Measurements from ENCODE around the gene NFE2L3. TPM values are rescaled to one million over a fixed set of nuclear protein-coding genes. Genes with fewer than 3 reads are reported as not detected.
A peak's percentile ranks its signal among the peaks of the same experiment; 100 is the strongest.
"Not testable (repeated sequence)": the region's sequence is repeated elsewhere in the genome, so short reads cannot be mapped to it uniquely, and the experiment has no call there.

Gene NFE2L3
- total RNA-seq, 1 donor from 2014 or later: 4.8 TPM

- DNase-seq (no peak), ATAC-seq (no peak)
- Histone ChIP-seq H3K36me3 (peaks cover 91% of the 10 kb centered on the region), H3K27ac (no peak overlapping the region), H3K4me1 (peaks cover 68% of the 10 kb centered on the region), H3K9me3 (no peaks in the 10 kb centered on the region), H3K4me3 (no peak overlapping the region), H3K27me3 (ENCODE audit: low read depth) (no peaks in the 10 kb centered on the region)
- intact Hi-C loops (cut with DNase I): no loop called here
- no peak for TF ChIP-seq CTCF (IDR thresholded peaks at IDR 0.05)
Measured at GRCh38 chr7:26191974-26192479, 40.0 kb downstream of the NFE2L3 start.

GRCh38 chr7:26192485-26193087 is 40.6 kb downstream of the NFE2L3 start:
- peaks cover 96% of the 10 kb centered on the region for H3K36me3 ChIP-seq
- no peak overlapping the region for H3K4me3 ChIP-seq
- intact Hi-C loops (cut with DNase I): no loop called here
- no peak for TF ChIP-seq CTCF (IDR thresholded peaks at IDR 0.05)
- peaks cover 68% of the 10 kb centered on the region for H3K4me1 ChIP-seq
- ATAC-seq (no peak), DNase-seq (no peak)
- H3K27ac ChIP-seq: no peak overlapping the region
- H3K9me3 ChIP-seq: no peaks in the 10 kb centered on the region
- H3K27me3 ChIP-seq (ENCODE audit: low read depth): no peaks in the 10 kb centered on the region

DNA sequence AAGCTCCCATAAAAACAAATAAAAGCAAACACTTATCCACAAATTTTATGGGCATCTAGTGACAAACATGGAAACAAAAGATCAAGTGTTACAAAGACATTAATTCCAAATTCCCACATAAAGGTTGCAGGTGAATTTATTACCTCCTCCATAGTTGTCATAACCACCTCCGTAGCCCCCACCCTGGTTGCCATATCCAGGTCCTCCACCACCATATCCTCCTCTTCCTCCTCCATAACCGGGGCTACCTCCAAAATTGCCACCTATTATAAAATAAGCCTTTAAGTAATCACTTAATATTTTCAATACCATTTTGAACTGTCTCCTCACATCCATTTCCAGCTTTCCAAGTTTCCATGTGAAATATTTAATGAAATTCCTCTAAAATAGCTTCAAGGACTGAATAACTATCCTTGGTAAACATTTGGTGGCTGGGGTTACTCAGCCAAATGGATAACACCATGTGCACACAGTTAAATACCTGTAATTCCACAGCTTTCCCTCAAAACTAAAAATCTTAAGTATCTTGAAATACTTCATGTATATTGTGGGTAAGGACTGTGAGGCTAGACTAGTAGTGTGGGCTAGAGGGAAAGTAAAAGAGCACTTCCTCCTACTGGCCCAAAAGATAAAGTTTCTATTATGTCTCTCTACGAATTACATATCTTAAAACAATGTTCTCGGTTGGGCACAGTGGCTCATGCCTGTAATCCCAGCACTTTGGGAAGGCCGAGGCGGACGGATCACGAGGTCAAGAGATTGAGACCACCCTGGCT is 41.6 kb downstream of the NFE2L3 start:
- Histone ChIP-seq H3K27ac (no peak overlapping the region), H3K4me1 (peaks cover 64% of the 10 kb centered on the region), H3K4me3 (no peak overlapping the region)

DNA sequence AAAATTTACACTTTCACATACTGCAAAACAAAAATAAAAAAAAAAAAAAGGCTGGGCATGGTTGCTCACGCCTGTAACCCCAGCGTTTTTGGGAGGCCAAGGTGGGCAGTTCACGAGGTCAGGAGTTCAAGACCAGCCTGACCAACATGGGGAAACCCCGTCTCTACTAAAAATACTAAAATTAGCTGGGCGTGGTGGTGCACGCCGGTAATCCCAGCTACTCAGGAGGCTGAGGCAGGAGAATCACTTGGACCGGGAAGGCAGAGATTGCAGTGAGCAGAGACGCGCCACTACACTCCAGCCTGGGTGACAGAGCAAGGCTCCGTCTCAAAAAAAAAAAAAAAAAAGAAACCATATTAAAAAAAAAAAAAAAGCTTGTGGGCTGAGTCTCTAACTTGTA is 42.8 kb downstream of the NFE2L3 start:
- H3K27ac ChIP-seq; DNase-seq; ATAC-seq; H3K27me3 ChIP-seq (ENCODE audit: low read depth); intact Hi-C loops (cut with DNase I); H3K9me3 ChIP-seq; H3K4me3 ChIP-seq: not testable (repeated sequence)
- peaks cover 85% of the 10 kb centered on the region for H3K36me3 ChIP-seq
- H3K4me1 ChIP-seq: peaks cover 64% of the 10 kb centered on the region

More for the DNA sequence above, 41.6 kb downstream of the NFE2L3 start:
- TF ChIP-seq CTCF (IDR thresholded peaks at IDR 0.05): no peak
- ATAC-seq (peak; percentile 17 to 18), DNase-seq (no peak)
- no peaks in the 10 kb centered on the region for H3K27me3 ChIP-seq (ENCODE audit: low read depth)
- H3K36me3 ChIP-seq: peaks cover 92% of the 10 kb centered on the region
- no peaks in the 10 kb centered on the region for H3K9me3 ChIP-seq
- intact Hi-C loops (cut with DNase I): no loop called here

DNA sequence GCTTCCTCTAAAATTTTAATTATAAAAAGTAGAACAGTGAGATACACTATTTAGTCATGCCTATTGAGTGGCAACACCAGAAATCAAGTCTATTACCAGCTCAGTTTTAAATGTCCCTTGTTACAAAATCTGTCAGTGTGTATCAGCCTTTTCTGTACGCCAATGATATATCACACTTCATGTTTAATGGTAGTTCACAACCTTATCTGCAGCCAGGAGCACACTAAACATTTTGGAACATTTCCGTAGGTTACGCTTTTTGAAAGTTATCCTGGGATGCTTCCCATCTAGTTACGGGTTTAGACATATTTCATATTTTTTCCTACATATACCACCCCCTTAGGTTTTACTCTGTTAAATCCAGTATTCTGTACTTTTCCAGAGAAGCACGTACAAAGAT is 43.2 kb downstream of the NFE2L3 start:
- DNase-seq (no peak), ATAC-seq (no peak)
- TF ChIP-seq CTCF (IDR thresholded peaks at IDR 0.05): no peak
- intact Hi-C loops (cut with DNase I): no loop called here
- Histone ChIP-seq H3K4me3 (no peak overlapping the region), H3K27me3 (ENCODE audit: low read depth) (no peaks in the 10 kb centered on the region), H3K36me3 (peaks cover 81% of the 10 kb centered on the region), H3K27ac (no peak overlapping the region), H3K9me3 (no peaks in the 10 kb centered on the region), H3K4me1 (peaks cover 64% of the 10 kb centered on the region)
